SK-N-SH treated with all-trans-retinoic acid at 6 μM for 48 hours (cell line): Measurements from ENCODE around the gene AMPD3.

Experiments
- ARNTL ChIP-seq: fragments of 450-650 bp; formaldehyde crosslinking; IDR thresholded peaks from 2 replicates; pipeline ENCODE4 v1.5.0; 2020; ENCODE audit warnings: low read depth, mild to moderate bottlenecking, moderate library complexity, borderline replicate concordance
- ESRRG ChIP-seq: fragments of 250-450 bp; sonication (Bioruptor Pico); IDR thresholded peaks from 2 replicates; pipeline ENCODE4 v1.6.1; 2021; ENCODE audit warnings: mild to moderate bottlenecking
- OSR1 ChIP-seq: fragments of 250-450 bp; sonication (Bioruptor Pico); IDR thresholded peaks from 2 replicates; pipeline ENCODE4 v1.8.0; 2022; ENCODE audit warnings: moderate library complexity, mild to moderate bottlenecking, inconsistent platforms
- PPARA ChIP-seq: fragments of 250-450 bp; sonication (Bioruptor Pico); IDR thresholded peaks from 2 replicates; pipeline ENCODE4 v1.5.0; 2020; ENCODE audit warnings: mild to moderate bottlenecking, borderline replicate concordance
- SNAI2 ChIP-seq: fragments of 250-450 bp; sonication (Bioruptor Pico); IDR thresholded peaks from 2 replicates; pipeline ENCODE4 v1.5.0; 2020; ENCODE audit warnings: mild to moderate bottlenecking, moderate library complexity
- TCF4 ChIP-seq: fragments of 250-450 bp; sonication (Bioruptor Pico); IDR thresholded peaks from 2 replicates; pipeline ENCODE4 v1.8.0; 2021; ENCODE audit warnings: mild to moderate bottlenecking, moderate library complexity, borderline replicate concordance
- ZC3H10 ChIP-seq: fragments of 250-450 bp; sonication (Bioruptor Pico); IDR thresholded peaks from 2 replicates; pipeline ENCODE4 v1.5.1; 2021; ENCODE audit warnings: mild to moderate bottlenecking, moderate library complexity
- ZFP30 ChIP-seq: fragments of 450-650 bp; formaldehyde crosslinking; IDR thresholded peaks from 2 replicates; pipeline ENCODE4 v1.5.0; 2022; ENCODE audit warnings: mild to moderate bottlenecking, moderate library complexity
- TF ChIP-seq, protein P1 (sequence below): fragments of 250-450 bp; sonication (Bioruptor Pico); IDR thresholded peaks from 2 replicates; pipeline ENCODE4 v1.5.1; 2020; ENCODE audit warnings: low read depth, mild to moderate bottlenecking, moderate library complexity
- TF ChIP-seq, protein P2 (sequence below): fragments of 250-450 bp; sonication (Bioruptor Pico); IDR thresholded peaks from 2 replicates; pipeline ENCODE4 v1.8.0; 2020; ENCODE audit warnings: mild to moderate bottlenecking, moderate library complexity, borderline replicate concordance

DNA sequence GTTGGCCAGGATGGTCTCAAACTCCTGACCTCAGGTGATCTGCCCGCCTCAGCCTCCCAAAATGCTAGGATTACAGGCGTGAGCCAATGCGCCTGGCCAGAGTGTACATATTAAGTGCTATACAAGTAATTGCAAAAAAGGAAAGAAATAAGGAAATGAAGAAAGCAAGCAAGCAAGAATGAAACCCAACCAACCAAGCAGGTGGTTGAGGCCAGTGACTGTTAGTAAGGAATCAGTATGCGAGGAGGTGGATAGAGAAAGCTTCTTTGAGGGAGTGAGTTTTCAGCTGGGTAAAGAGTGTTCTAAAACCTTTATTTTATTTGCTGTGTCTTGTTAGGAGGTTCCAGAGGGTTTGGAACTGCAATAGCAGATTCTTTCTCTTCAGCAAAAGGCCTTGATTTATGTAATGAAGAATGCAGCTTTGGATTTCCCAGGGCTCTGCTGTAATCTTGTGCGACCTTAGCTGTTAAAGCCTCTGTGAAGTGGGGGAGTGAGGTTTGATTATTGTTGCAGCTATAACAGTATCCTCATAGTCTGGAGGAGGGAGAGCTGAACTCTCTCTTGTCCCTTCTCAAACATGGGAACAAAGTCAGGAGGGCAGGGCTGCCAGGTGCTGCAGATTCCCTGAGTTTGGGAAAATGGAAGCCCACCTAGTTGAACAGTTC is 5.7 kb downstream of the AMPD3 start:
- TF ChIP-seq TCF4 (CRISPR knock-in tag) (no peak), ZFP30 (CRISPR knock-in tag) (no peak), ZC3H10 (CRISPR knock-in tag) (no peak), SNAI2 (CRISPR knock-in tag) (no peak), OSR1 (no peak), ESRRG (CRISPR knock-in tag) (no peak), ARNTL (CRISPR knock-in tag) (no peak), PPARA (CRISPR knock-in tag) (no peak)
- TF ChIP-seq, protein P1, sequence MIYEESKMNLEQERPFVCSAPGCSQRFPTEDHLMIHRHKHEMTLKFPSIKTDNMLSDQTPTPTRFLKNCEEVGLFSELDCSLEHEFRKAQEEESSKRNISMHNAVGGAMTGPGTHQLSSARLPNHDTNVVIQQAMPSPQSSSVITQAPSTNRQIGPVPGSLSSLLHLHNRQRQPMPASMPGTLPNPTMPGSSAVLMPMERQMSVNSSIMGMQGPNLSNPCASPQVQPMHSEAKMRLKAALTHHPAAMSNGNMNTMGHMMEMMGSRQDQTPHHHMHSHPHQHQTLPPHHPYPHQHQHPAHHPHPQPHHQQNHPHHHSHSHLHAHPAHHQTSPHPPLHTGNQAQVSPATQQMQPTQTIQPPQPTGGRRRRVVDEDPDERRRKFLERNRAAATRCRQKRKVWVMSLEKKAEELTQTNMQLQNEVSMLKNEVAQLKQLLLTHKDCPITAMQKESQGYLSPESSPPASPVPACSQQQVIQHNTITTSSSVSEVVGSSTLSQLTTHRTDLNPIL, result no peak
- TF ChIP-seq, protein P2, sequence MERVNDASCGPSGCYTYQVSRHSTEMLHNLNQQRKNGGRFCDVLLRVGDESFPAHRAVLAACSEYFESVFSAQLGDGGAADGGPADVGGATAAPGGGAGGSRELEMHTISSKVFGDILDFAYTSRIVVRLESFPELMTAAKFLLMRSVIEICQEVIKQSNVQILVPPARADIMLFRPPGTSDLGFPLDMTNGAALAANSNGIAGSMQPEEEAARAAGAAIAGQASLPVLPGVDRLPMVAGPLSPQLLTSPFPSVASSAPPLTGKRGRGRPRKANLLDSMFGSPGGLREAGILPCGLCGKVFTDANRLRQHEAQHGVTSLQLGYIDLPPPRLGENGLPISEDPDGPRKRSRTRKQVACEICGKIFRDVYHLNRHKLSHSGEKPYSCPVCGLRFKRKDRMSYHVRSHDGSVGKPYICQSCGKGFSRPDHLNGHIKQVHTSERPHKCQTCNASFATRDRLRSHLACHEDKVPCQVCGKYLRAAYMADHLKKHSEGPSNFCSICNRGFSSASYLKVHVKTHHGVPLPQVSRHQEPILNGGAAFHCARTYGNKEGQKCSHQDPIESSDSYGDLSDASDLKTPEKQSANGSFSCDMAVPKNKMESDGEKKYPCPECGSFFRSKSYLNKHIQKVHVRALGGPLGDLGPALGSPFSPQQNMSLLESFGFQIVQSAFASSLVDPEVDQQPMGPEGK, result no peak
